Effector CD8-positive, alpha-beta T cell (primary cell): ENCODE data around the gene TP53TG3F.
"Not testable (repeated sequence)": the region's sequence is repeated elsewhere in the genome, so short reads cannot be mapped to it uniquely, and the experiment has no call there.

Experiments used
- DNase-seq: peaks from one replicate; lab custom pipeline; 2025; lab: John Stamatoyannopoulos, UW
- total RNA-seq, 4 experiments: gene quantifications; one replicate each; lab custom pipeline; 2026; lab: John Stamatoyannopoulos, UW

The TP53TG3F gene, protein sequence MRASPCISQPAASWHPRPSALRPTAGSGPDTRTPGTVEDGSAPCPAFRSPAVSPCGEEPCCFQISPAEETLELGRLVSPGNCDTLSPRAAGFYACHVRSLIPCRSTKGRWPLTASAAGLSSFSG
- total RNA-seq, result 0 reads per million in 4 experiments

DNA sequence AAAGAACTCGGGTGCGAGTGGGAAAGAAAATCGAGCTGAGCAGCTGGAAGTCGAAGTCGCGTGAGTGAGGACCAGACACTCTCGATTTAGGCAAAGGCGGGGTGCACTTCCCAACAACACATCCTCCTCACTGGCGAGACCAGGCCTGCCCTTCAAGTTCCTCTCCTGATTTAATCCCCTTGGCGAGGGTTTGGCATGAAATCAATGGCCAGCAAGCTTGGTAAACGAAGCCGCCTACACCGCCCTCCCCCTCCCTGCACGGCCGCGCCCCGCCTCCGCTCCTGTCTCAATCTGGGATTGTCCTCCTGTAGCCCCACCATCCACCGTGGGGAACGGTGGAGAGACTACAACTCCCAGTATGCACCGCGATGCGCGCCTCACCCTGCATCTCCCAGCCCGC, at the start of gene TP53TG3F:
Gene TP53TG3F (plus strand): TSS at position 301 of the 400 bp plus-strand sequence. CDS start 68 bp downstream, at position 369.
- not testable (repeated sequence) for DNase-seq

- DNase-seq, result not testable (repeated sequence)
Observed at GRCh38 chr16:33491611-33492010, 32.2 kb downstream of the TP53TG3F start.

DNA sequence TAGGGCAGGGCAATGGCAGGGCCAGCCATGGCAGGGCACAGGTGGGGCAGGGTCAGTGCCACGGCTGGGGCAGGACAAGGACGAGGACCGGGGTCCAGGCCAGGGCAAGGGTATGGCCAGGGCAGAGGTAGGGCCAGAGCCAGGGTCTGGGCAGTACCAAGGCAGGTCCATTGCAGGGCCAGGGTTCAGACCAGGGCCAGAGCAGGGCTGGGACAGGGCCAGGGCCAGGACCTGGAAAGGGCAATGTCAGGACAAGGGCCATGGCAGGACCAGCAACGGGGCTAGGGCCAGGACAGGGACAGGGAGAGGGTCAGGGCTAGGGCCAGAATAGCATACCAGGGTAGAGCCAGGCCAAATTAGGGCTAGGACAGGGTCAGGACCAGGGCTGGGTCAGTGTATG, 47.8 kb downstream of the TP53TG3F start:
- DNase-seq, result not testable (repeated sequence)

- not testable (repeated sequence) for DNase-seq
Observed at GRCh38 chr16:33509070-33509469, 49.7 kb downstream of the TP53TG3F start.

- DNase-seq, result not testable (repeated sequence)
Observed at GRCh38 chr16:33509906-33510305, 50.5 kb downstream of the TP53TG3F start.
